ENCODE data around the gene CDH1.
"Not testable (repeated sequence)": the region's sequence is repeated elsewhere in the genome, so short reads cannot be mapped to it uniquely, and the experiment has no call there.

Gene CDH1

DNA sequence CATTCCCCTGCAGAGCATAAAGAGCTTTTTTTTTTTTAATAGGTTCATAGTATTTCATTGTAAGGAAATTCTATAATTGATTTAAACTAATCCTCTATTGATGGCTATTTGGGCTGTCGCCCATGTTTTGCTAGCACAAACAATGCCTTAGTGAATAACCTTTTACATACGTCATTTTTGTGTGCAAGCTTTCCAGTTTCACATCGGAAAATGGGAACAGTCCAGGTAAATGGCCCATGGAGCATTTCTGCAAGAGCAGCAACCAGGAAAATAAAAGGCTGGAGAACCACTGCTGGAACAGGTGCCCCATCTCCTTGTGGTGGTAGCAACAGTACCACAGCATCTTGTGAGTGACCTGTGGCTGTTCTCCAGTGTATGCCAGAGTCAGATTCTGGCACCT lies 48.6 kb downstream of the CDH1 start:
- no peak for DNase-seq (ENCODE audit: low read depth)
- no peak overlapping the region for H3K4me3 ChIP-seq (ENCODE audit: low read depth, low read length)
- TF ChIP-seq CTCF (IDR thresholded peaks at IDR 0.05; ENCODE audit: control insufficient read depth, extremely low read depth, insufficient read depth) = no peak

DNA sequence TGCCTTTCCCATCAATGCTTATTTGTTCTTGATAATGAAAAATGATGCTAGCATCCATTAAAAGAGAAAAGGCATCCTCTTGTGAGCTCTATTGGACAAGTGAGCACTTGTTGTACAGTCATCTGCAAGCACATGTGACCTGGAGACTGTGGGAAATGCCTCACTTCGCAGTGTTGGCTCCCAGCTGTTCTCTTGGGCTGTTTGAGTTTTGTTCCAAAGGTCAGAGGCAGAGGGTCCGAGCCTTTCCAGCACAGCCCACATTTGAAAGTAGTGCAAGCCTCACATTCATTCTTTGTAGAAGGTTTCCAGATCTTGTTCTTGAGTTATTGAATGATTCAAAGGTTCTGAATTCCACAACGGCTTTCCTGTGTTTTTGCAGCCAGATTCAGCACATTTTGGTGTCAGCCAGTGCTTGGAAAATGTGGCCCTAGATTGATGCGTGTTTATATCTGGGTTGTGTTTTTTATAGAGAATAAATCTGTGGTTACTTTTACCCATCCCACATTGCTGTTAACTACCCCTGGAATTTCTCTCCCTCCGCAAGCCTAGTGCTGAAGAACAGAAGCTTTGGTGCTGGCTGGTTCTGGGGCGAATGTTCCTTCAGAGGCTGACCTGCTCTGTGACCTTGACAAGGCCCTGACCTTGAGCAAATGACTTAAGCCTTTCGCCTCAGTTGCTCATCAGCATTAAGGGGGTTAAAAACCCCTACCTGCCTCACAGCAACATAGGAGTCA lies 49.8 kb downstream of the CDH1 start:
- no peak overlapping the region for H3K4me3 ChIP-seq (ENCODE audit: low read depth, low read length)
- DNase-seq (ENCODE audit: low read depth) = no peak
- no peak for TF ChIP-seq CTCF (IDR thresholded peaks at IDR 0.05; ENCODE audit: control insufficient read depth, extremely low read depth, insufficient read depth)

DNA sequence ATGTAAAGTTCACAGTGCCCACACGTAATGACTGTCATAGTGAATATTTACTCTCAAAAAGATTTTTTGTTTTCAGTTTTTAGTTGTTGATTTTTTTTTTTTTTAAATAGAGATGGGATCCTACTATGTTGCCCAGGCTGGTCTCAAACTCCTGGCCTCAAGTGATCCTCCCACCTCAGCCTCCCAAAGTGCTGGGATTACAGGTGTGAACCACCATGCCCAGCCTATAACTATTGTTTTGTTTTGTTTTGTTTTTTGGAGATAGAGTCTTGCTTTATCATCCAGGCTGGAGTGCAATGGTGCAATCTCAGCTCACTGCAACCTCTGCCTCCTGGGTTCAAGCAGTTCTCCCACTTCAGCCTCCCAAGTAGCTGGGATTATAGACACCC lies 50.3 kb downstream of the CDH1 start:
- H3K4me3 ChIP-seq (ENCODE audit: low read depth, low read length); DNase-seq (ENCODE audit: low read depth): not testable (repeated sequence)

GRCh38 chr16:68790130-68790761 lies 53.2 kb downstream of the CDH1 start:
- TF ChIP-seq CTCF (IDR thresholded peaks at IDR 0.05; ENCODE audit: control insufficient read depth, extremely low read depth, insufficient read depth) = no peak
- H3K4me3 ChIP-seq (ENCODE audit: low read depth, low read length) = no peak overlapping the region
- DNase-seq (ENCODE audit: low read depth) = no peak

GRCh38 chr16:68790944-68791343 lies 53.9 kb downstream of the CDH1 start:
- DNase-seq (ENCODE audit: low read depth) = no peak
- TF ChIP-seq CTCF (IDR thresholded peaks at IDR 0.05; ENCODE audit: control insufficient read depth, extremely low read depth, insufficient read depth) = no peak
- H3K4me3 ChIP-seq (ENCODE audit: low read depth, low read length) = no peak overlapping the region

DNA sequence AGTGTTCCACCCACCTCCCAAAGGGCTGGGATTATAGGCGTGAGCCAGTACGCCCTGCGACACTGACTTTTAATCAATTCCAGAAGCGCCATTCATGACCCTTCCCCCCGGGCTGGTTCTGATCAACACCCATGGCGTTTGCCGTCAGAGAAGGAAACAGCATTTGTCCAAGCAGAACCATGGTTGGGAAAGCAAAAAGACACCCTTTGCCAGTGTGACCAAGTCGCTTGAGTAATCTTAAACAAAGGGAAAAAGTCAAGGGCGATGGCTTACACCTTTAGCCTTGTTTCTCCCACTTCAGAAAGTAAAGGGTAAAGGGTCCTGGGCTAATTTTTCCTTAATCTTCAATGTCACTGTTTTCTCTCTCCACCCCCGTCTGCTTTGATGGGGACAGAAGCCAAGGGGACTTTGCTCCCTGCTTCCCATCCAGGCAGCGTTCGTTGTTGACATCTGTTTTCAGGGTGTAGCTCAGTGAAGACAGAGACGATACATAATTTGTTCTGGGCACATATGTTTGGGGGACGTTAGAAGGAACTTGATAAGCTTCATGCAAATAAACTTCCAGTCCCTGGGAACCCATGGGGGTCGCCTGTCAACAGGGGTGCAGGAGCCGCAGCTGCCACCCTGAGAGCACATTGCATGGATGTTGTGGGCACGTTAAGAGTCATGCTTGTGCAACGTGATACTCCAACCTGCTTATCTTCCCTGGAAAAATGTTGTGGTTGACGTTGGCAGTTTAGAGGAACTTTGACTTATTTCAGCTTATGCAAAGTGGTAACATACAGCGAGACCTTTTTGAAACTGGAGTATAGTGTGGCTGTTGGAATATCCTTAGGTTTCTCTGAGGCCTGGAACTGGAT lies 55.6 kb downstream of the CDH1 start:
- DNase-seq (ENCODE audit: low read depth) = no peak

More for the DNA sequence above, 55.6 kb downstream of the CDH1 start:
- no peak for TF ChIP-seq CTCF (IDR thresholded peaks at IDR 0.05; ENCODE audit: control insufficient read depth, extremely low read depth, insufficient read depth)
- no peak overlapping the region for H3K4me3 ChIP-seq (ENCODE audit: low read depth, low read length)

Data from LNCaP clone FGC (cell line).